Measurements from ENCODE around the gene SLC25A34. TPM values are rescaled to one million over a fixed set of nuclear protein-coding genes. Genes with fewer than 3 reads are reported as not detected.

SLC25A34 gene
- total and polyA plus RNA-seq, 4 donors, result 1.6 to 4.2 (median 2.2) TPM

- H3K4me1 ChIP-seq (ENCODE audit: control insufficient read depth in 5 of 5, insufficient read depth in 5 of 5, low read length in 5 of 5), result peaks cover 19 to 24% (median 20%) of the 10 kb centered on the region in 5 donors
- H3K9me3 ChIP-seq (ENCODE audit: control insufficient read depth in 4 of 4, insufficient read depth in 3 of 4, low read length in 3 of 4), result peaks cover 0 to 2% (median 0%) of the 10 kb centered on the region in 4 donors
Observed at GRCh38 chr1:15701784-15702183, 34.3 kb upstream of the SLC25A34 start.

GRCh38 chr1:15702722-15703550 lies 33.1 kb upstream of the SLC25A34 start:
- no peak for TF ChIP-seq CTCF (IDR thresholded peaks at IDR 0.05; ENCODE audit: control extremely low read depth, extremely low read depth)
- Histone ChIP-seq H3K27ac (ENCODE audit: low read depth in 1 of 2, low read length in 1 of 2) (peak overlapping the region; percentile 59 to 73), H3K9me3 (ENCODE audit: control insufficient read depth in 4 of 4, insufficient read depth in 3 of 4, low read length in 3 of 4) (peaks cover 0 to 2% (median 0%) of the 10 kb centered on the region in 4 donors), H3K27me3 (ENCODE audit: control insufficient read depth in 3 of 3, insufficient read depth in 3 of 3, low read length in 2 of 3) (no peaks in the 10 kb centered on the region), H3K9ac (ENCODE audit: insufficient read depth in 1 of 2, low read length in 2 of 2) (peak overlapping the region; percentile 59 to 60), H3K4me1 (ENCODE audit: control insufficient read depth in 5 of 5, insufficient read depth in 5 of 5, low read length in 5 of 5) (peaks cover 13 to 24% (median 18%) of the 10 kb centered on the region in 5 donors), H3K4me3 (no peak overlapping the region), H3K36me3 (ENCODE audit: control insufficient read depth in 4 of 4, insufficient read depth in 4 of 4, low read length in 4 of 4) (peaks cover 0 to 7% (median 3%) of the 10 kb centered on the region in 4 donors)
- ATAC-seq (ENCODE audit: insufficient read depth, low FRiP score) (no peak), DNase-seq (no peak)
- 73 to 83% methylated on average over 19 of the region's 19 CpGs for WGBS, 2 donors

More at GRCh38 chr1:15701784-15702183, 34.3 kb upstream of the SLC25A34 start:
- no peak for ATAC-seq (ENCODE audit: insufficient read depth, low FRiP score)
- H3K27ac ChIP-seq (ENCODE audit: low read depth in 1 of 2, low read length in 1 of 2), result peak overlapping the region in 1 of 2 donors; percentile 34
- H3K9ac ChIP-seq (ENCODE audit: insufficient read depth in 1 of 2, low read length in 2 of 2), result no peak overlapping the region
- TF ChIP-seq CTCF (IDR thresholded peaks at IDR 0.05; ENCODE audit: control extremely low read depth, extremely low read depth), result no peak
- peaks cover under 1 to 5% (median 3%) of the 10 kb centered on the region in 4 donors for H3K36me3 ChIP-seq (ENCODE audit: control insufficient read depth in 4 of 4, insufficient read depth in 4 of 4, low read length in 4 of 4)
- DNase-seq, result no peak
- no peak overlapping the region for H3K4me3 ChIP-seq
- H3K27me3 ChIP-seq (ENCODE audit: control insufficient read depth in 3 of 3, insufficient read depth in 3 of 3, low read length in 2 of 3), result no peaks in the 10 kb centered on the region
- 93% methylated on average over 8 of the region's 8 CpGs for WGBS, 2 donors

- H3K27ac ChIP-seq (ENCODE audit: low read depth in 1 of 2, low read length in 1 of 2), result peak overlapping the region; percentile 59 to 73
- peak overlapping the region; percentile 59 to 60 for H3K9ac ChIP-seq (ENCODE audit: insufficient read depth in 1 of 2, low read length in 2 of 2)
- ATAC-seq (ENCODE audit: insufficient read depth, low FRiP score) (peak; percentile 80), DNase-seq (peak; percentile 82 to 87 (median 85))
- peaks cover 13 to 24% (median 18%) of the 10 kb centered on the region in 5 donors for H3K4me1 ChIP-seq (ENCODE audit: control insufficient read depth in 5 of 5, insufficient read depth in 5 of 5, low read length in 5 of 5)
- no peaks in the 10 kb centered on the region for H3K27me3 ChIP-seq (ENCODE audit: control insufficient read depth in 3 of 3, insufficient read depth in 3 of 3, low read length in 2 of 3)
- peaks cover 0 to 2% (median 0%) of the 10 kb centered on the region in 4 donors for H3K9me3 ChIP-seq (ENCODE audit: control insufficient read depth in 4 of 4, insufficient read depth in 3 of 4, low read length in 3 of 4)
- H3K4me3 ChIP-seq, result no peak overlapping the region
- no peak for TF ChIP-seq CTCF (IDR thresholded peaks at IDR 0.05; ENCODE audit: control extremely low read depth, extremely low read depth)
- peaks cover 0 to 7% (median 3%) of the 10 kb centered on the region in 4 donors for H3K36me3 ChIP-seq (ENCODE audit: control insufficient read depth in 4 of 4, insufficient read depth in 4 of 4, low read length in 4 of 4)
- WGBS, 2 donors, result 40 to 69% methylated on average over 9 of the region's 9 CpGs
Observed at GRCh38 chr1:15703562-15703961, 32.5 kb upstream of the SLC25A34 start.
